ENCODE data around the gene PARD3B. TPM values are rescaled to one million over a fixed set of nuclear protein-coding genes. Genes with fewer than 3 reads are reported as not detected.

Gene PARD3B
- total RNA-seq, 1 donor from 2014 or later, result 6.5 TPM

DNA sequence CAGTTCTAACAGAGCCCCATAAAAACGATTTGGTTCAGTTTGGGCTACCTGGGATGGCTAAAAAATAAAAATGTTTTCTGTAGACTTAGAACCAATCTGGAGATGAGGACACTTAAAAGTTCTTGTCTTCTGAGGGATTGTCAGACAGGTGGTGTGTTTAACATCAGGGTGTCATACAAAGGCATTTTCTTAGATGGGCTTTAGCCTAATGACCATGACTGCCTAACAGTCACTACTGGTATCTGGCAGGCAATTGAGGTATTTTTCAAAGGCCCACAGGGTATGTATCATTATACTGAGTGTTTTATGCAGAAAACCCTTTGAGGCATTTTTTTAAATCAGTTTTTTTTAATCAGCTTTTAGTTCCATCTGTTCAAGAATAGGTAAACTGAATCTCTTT is 341.4 kb downstream of the PARD3B start:
- Histone ChIP-seq H3K27me3 (ENCODE audit: control insufficient read depth, insufficient read depth, low read length) (no peaks in the 10 kb centered on the region), H3K36me3 (ENCODE audit: control insufficient read depth, insufficient read depth, low read length) (no peaks in the 10 kb centered on the region), H3K4me3 (ENCODE audit: low read depth, low read length) (no peak overlapping the region)
- TF ChIP-seq, protein P1, sequence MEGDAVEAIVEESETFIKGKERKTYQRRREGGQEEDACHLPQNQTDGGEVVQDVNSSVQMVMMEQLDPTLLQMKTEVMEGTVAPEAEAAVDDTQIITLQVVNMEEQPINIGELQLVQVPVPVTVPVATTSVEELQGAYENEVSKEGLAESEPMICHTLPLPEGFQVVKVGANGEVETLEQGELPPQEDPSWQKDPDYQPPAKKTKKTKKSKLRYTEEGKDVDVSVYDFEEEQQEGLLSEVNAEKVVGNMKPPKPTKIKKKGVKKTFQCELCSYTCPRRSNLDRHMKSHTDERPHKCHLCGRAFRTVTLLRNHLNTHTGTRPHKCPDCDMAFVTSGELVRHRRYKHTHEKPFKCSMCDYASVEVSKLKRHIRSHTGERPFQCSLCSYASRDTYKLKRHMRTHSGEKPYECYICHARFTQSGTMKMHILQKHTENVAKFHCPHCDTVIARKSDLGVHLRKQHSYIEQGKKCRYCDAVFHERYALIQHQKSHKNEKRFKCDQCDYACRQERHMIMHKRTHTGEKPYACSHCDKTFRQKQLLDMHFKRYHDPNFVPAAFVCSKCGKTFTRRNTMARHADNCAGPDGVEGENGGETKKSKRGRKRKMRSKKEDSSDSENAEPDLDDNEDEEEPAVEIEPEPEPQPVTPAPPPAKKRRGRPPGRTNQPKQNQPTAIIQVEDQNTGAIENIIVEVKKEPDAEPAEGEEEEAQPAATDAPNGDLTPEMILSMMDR (IDR thresholded peaks at IDR 0.05; ENCODE audit: insufficient read depth, low read length, poor library complexity, severe bottlenecking), result no peak
- DNase-seq (ENCODE audit: low read depth), result no peak

DNA sequence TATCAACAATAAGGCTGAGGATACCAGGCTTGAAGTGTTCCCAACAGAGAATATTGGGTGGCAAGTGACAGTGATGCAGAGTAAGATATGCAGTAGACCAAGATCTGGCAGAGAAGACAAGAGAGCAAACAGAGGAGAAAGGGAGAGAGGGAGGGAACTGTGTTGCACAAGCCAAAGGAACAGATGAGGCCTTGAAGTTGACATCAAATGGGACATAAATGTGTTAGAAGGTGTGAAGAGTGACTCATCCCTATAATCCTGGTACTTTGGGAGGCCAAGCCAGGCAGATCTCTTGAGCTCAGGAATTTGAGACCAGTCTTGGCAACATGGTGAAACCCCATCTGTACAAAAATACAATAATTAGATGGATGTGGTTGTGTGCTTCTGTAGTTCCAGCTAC is 342.9 kb downstream of the PARD3B start:
- no peak for DNase-seq (ENCODE audit: low read depth)
- no peaks in the 10 kb centered on the region for H3K36me3 ChIP-seq (ENCODE audit: control insufficient read depth, insufficient read depth, low read length)
- TF ChIP-seq, protein P1 (IDR thresholded peaks at IDR 0.05; ENCODE audit: insufficient read depth, low read length, poor library complexity, severe bottlenecking), result no peak
- H3K27me3 ChIP-seq (ENCODE audit: control insufficient read depth, insufficient read depth, low read length), result no peaks in the 10 kb centered on the region
- H3K4me3 ChIP-seq (ENCODE audit: low read depth, low read length), result no peak overlapping the region

DNA sequence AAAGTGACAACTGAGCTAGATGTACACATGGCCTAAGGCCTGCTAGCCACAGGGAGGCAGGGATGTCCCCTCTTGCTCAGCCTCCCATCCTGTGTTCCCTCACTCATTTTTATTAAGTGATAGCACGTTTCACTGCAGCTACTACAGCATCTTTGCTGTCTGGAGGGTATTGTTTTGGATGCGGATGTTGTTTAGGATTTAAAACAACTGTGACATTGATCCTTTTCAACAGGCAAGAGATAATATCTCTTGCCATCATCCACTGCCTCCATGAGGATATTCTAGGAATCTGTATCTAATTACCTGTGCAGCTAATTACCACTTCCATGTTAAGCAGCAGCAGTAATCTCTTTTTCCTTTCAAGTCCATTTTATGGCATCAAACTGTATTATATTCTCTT is 345.4 kb downstream of the PARD3B start:
- TF ChIP-seq, protein P1 (IDR thresholded peaks at IDR 0.05; ENCODE audit: insufficient read depth, low read length, poor library complexity, severe bottlenecking), result no peak
- Histone ChIP-seq H3K4me3 (ENCODE audit: low read depth, low read length) (no peak overlapping the region), H3K27me3 (ENCODE audit: control insufficient read depth, insufficient read depth, low read length) (no peaks in the 10 kb centered on the region), H3K36me3 (ENCODE audit: control insufficient read depth, insufficient read depth, low read length) (no peaks in the 10 kb centered on the region)
- DNase-seq (ENCODE audit: low read depth), result no peak

DNA sequence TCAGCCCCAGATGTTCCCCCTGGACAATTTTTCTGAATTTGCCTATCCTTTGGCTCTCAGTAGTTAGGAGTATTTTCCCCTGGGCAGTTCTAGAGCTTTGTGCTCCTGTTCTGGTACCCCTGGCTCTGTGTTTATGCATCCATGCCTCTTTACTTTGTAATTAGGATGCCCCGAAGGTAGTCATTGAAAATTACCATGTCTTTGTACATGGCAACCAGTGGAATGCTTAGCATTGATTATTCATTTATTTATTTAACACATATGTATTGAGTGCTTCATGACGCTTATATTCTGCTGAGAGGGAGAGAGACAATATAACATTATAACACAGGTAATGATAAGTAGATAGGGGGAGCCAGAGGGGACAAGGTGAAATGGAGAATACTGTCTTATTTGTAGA is 346.5 kb downstream of the PARD3B start:
- DNase-seq (ENCODE audit: low read depth), result no peak
- Histone ChIP-seq H3K36me3 (ENCODE audit: control insufficient read depth, insufficient read depth, low read length) (no peaks in the 10 kb centered on the region), H3K27me3 (ENCODE audit: control insufficient read depth, insufficient read depth, low read length) (no peaks in the 10 kb centered on the region), H3K4me3 (ENCODE audit: low read depth, low read length) (no peak overlapping the region)
- TF ChIP-seq, protein P1 (IDR thresholded peaks at IDR 0.05; ENCODE audit: insufficient read depth, low read length, poor library complexity, severe bottlenecking), result no peak

DNA sequence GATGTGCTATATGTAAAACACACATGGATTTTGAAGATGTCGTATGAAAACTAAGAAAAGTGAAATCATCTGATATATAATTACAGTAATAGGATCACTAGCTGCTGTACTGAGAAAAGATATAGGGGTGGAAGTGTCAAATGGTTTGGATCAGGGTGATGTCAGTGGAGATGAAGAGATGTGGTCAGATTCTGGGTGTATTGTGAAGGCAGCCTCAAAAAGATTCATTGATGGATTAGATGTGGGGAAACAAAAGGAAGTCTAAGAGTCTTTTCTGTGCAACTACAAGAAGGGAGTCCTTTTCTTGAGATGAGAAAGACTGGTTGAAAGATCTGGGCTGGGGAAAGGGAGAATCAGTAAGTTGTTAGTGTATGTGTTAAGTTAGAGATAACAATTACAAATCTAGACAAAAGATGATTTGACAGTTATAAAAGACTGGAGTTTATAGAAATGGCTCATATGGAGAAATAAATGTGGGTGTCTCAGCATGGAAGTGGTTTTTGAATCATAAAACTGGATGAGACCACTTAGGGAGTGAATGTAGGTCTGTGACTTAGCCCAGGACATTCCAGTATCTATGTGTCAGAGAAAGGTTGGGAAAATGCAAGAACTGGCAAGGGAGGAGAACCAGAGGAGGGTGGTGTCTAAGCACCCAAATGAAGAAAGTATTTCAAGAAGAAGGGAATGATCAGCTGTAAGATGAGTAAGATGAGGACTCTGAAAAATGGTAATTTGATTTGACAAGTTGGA is 347.4 kb downstream of the PARD3B start:
- peak; percentile 9 for DNase-seq (ENCODE audit: low read depth)
- Histone ChIP-seq H3K36me3 (ENCODE audit: control insufficient read depth, insufficient read depth, low read length) (no peaks in the 10 kb centered on the region), H3K4me3 (ENCODE audit: low read depth, low read length) (no peak overlapping the region), H3K27me3 (ENCODE audit: control insufficient read depth, insufficient read depth, low read length) (no peaks in the 10 kb centered on the region)
- TF ChIP-seq, protein P1 (IDR thresholded peaks at IDR 0.05; ENCODE audit: insufficient read depth, low read length, poor library complexity, severe bottlenecking), result no peak

DNA sequence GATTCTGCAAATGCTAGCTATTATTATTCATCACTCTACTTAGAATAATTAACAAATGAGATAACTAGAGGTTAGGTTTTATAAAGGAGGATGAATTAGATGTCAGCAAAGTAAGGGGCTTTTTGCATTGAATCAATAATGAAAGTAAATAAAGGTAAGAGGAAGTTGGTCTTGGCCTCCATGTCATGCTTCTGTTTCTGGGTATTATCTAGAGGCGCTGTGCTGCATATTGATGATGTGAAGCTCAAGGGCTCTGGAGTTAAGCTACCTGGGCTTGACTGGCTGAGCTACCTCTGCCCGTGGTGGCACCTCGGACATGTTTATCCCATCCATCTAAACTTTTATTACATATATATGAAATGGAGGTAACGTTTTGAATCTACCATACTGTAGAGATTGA is 350.9 kb downstream of the PARD3B start:
- no peaks in the 10 kb centered on the region for H3K27me3 ChIP-seq (ENCODE audit: control insufficient read depth, insufficient read depth, low read length)
- H3K36me3 ChIP-seq (ENCODE audit: control insufficient read depth, insufficient read depth, low read length), result no peaks in the 10 kb centered on the region
- no peak overlapping the region for H3K4me3 ChIP-seq (ENCODE audit: low read depth, low read length)
- TF ChIP-seq, protein P1 (IDR thresholded peaks at IDR 0.05; ENCODE audit: insufficient read depth, low read length, poor library complexity, severe bottlenecking), result no peak
- DNase-seq (ENCODE audit: low read depth), result no peak

Measured in kidney epithelial cell (primary cell).